ENCODE measurements around the gene HOXA9. TPM values are rescaled to one million over a fixed set of nuclear protein-coding genes. Genes with fewer than 3 reads are reported as not detected.

HOXA9 gene
- total RNA-seq, 2 experiments from 2014 or later = not detected

- peaks cover 76% of the 10 kb centered on the region for H3K27me3 Mint-ChIP-seq
- no peak for TF ChIP-seq CTCF (IDR thresholded peaks at IDR 0.05)
- ATAC-seq (no peak), DNase-seq (no peak)
- POLR2A ChIA-PET = interaction anchor here (1.0 kb wide), 1 partner anchor 38 kb away, joined by 3 read pairs; no protein-coding TSS in a partner anchor
- CTCF ChIA-PET = interaction anchor here (0.6 to 6.2 kb wide), 15 partner anchors 8 to 1287 kb away, joined by 3 to 63 read pairs (median 4); no protein-coding TSS in a partner anchor
- H3K36me3 Mint-ChIP-seq (ENCODE audit: low read depth) = no peaks in the 10 kb centered on the region
- no peak overlapping the region for H3K27ac Mint-ChIP-seq
- intact Hi-C loops (cut with micrococcal nuclease) = no loop called here
- H3K4me1 Mint-ChIP-seq (ENCODE audit: low read depth) = peaks cover 20% of the 10 kb centered on the region
- no peaks in the 10 kb centered on the region for H3K9me3 Mint-ChIP-seq
- H3K4me3 Mint-ChIP-seq = no peak overlapping the region
Measured at GRCh38 chr7:27148756-27149641, 16.3 kb downstream of the HOXA9 start.

DNA sequence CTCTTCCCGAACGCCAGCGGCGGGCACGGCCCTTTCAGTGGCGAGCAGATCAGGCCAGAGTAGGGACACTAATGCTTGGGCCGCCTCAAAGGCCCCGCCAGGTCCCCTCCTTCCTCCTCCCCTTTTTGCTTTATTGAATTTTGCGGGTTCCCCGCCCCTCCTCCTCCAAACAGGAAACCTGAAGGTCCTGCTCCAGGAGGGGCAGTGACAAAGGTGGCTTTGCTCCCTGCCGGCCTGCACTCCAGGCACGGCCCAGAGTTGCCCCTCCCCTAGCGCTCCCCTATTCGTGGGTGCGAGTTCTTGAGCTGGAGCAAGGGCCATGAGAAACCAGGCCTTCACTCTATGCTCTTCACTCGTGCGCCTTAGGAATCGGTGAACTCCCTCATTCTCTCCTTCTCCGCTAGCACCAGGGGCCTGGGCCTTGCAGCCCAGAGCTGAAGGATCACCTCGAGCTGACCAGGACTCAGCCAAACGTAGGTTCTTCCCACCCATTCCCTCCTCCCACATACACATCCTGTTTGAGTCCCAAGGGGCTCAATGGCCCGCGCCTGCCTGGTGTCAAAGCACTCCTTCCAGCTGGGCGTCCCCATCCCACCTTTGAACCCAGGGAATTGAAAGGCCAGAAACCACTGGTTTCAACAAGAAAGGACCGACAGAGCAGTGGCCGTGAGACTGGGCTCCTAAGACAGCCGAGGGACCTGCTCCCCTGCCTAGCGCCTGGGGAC lies 17.1 kb downstream of the HOXA9 start:
- peak overlapping the region; percentile 47 for H3K4me3 Mint-ChIP-seq
- no peak for DNase-seq
- intact Hi-C loops (cut with micrococcal nuclease) = no loop called here
- ATAC-seq = no peak
- H3K27me3 Mint-ChIP-seq = peaks cover 68% of the 10 kb centered on the region
- no peak overlapping the region for H3K27ac Mint-ChIP-seq
- POLR2A ChIA-PET = interaction anchor here (1.0 kb wide), 1 partner anchor 37 kb away, joined by 3 read pairs; no protein-coding TSS in a partner anchor
- peaks cover 20% of the 10 kb centered on the region for H3K4me1 Mint-ChIP-seq (ENCODE audit: low read depth)
- H3K9me3 Mint-ChIP-seq = no peaks in the 10 kb centered on the region
- no peak for TF ChIP-seq CTCF (IDR thresholded peaks at IDR 0.05)
- CTCF ChIA-PET = interaction anchor here (0.6 to 6.2 kb wide), 5 partner anchors 11 to 1287 kb away, joined by 3 to 63 read pairs (median 3); no protein-coding TSS in a partner anchor
- no peaks in the 10 kb centered on the region for H3K36me3 Mint-ChIP-seq (ENCODE audit: low read depth)

- H3K4me3 Mint-ChIP-seq = peak within 1 kb of the TSS; percentile 47
- no peak for DNase-seq
- no peak for ATAC-seq
- peaks cover 65% of the 10 kb centered on the region for H3K27me3 Mint-ChIP-seq
- TF ChIP-seq CTCF (IDR thresholded peaks at IDR 0.05) = no peak
- H3K27ac Mint-ChIP-seq = no peak within 1 kb of the TSS
- H3K4me1 Mint-ChIP-seq (ENCODE audit: low read depth) = peaks cover 20% of the 10 kb centered on the region
- no peaks in the 10 kb centered on the region for H3K9me3 Mint-ChIP-seq
- no peaks in the 10 kb centered on the region for H3K36me3 Mint-ChIP-seq (ENCODE audit: low read depth)
- ChIA-PET POLR2A (no interaction called here), CTCF (interaction anchor here (0.7 to 1.7 kb wide), 3 partner anchors 14 to 49 kb away, joined by 3 to 5 read pairs (median 3); no protein-coding TSS in a partner anchor)
- intact Hi-C loops (cut with micrococcal nuclease) = no loop called here
Measured at GRCh38 chr7:27147199-27148030, 17.9 kb downstream of the HOXA9 start, which contains the start of gene HOXA6. TSS of gene HOXA6 (minus strand) at chr7:27147774. CDS start at chr7:27147749, 25 bp downstream.

- Mint-ChIP-seq H3K4me1 (ENCODE audit: low read depth) (peaks cover 16% of the 10 kb centered on the region), H3K4me3 (no peak overlapping the region), H3K36me3 (ENCODE audit: low read depth) (no peaks in the 10 kb centered on the region), H3K27ac (no peak overlapping the region), H3K27me3 (peaks cover 59% of the 10 kb centered on the region), H3K9me3 (no peaks in the 10 kb centered on the region)
- ATAC-seq = no peak
- POLR2A ChIA-PET = no interaction called here
- intact Hi-C loops (cut with micrococcal nuclease) = no loop called here
- DNase-seq = no peak
- no peak for TF ChIP-seq CTCF (IDR thresholded peaks at IDR 0.05)
- CTCF ChIA-PET = interaction anchor here (1.7 kb wide), 1 partner anchor 14 kb away, joined by 5 read pairs; no protein-coding TSS in a partner anchor
Measured at GRCh38 chr7:27146491-27147198, 18.7 kb downstream of the HOXA9 start.

Data from activated CD8-positive, alpha-beta T cell treated with anti-CD3 and anti-CD28 coated beads for 36 hours (primary cell).